Kidney (tissue), 14 donors: ENCODE results near the gene UBA5. TPM values are rescaled to one million over a fixed set of nuclear protein-coding genes. Genes with fewer than 3 reads are reported as not detected.

Experiments
- DNase-seq, 5 donors: peaks; one replicate each; pipeline ENCODE4 v3.0.0-alpha.2; 2013 to 2020
- FAIRE-seq: peaks from 2 replicates; lab custom pipeline; 2012; peaks lifted over from hg19 to GRCh38; lab: Jason Lieb, UNC
- H3K27ac ChIP-seq, 2 donors: one replicate each; pipeline ENCODE4 v1.7.0; 2013; ENCODE audit warnings: low read depth in 2 of 2, low read length in 2 of 2, inconsistent platforms in 1 of 2
- H3K27me3 ChIP-seq: one replicate; pipeline ENCODE4 v1.7.1; 2013; ENCODE audit warnings: low read length, inconsistent platforms; ENCODE audit not compliant: control insufficient read depth, insufficient read depth
- H3K36me3 ChIP-seq, 3 donors: one replicate each; pipeline versions ENCODE4 v1.7.0 to v1.7.1; 2013; ENCODE audit warnings: low read length in 3 of 3, control low read depth in 1 of 3, inconsistent platforms in 1 of 3; ENCODE audit not compliant: insufficient read depth in 3 of 3, control insufficient read depth in 2 of 3
- H3K4me1 ChIP-seq, 3 donors: one replicate each; pipeline versions ENCODE4 v1.7.0 to v1.7.1; 2013; ENCODE audit warnings: low read length in 3 of 3, inconsistent platforms in 1 of 3, low read depth in 1 of 3; ENCODE audit not compliant: control insufficient read depth in 2 of 3, insufficient read depth in 2 of 3
- H3K4me3 ChIP-seq, 3 donors: one replicate each; pipeline versions ENCODE4 v1.7.0 to v1.8.1; 2013; ENCODE audit warnings: low read length in 3 of 3, control low read depth in 1 of 3, inconsistent platforms in 1 of 3
- H3K9ac ChIP-seq, 3 donors: one replicate each; pipeline versions ENCODE4 v1.7.0 to v1.7.1; 2013; ENCODE audit warnings: low read length in 3 of 3, control low read depth in 1 of 3, inconsistent platforms in 1 of 3
- H3K9me3 ChIP-seq, 3 donors: one replicate each; pipeline versions ENCODE4 v1.7.0 to v1.7.1; 2013; ENCODE audit warnings: low read length in 3 of 3, control low read depth in 1 of 3, inconsistent platforms in 1 of 3; ENCODE audit not compliant: control insufficient read depth in 2 of 3, insufficient read depth in 1 of 3
- CTCF ChIP-seq: IDR thresholded peaks from 3 replicates; pipeline ENCODE4 v1.5.1; 2012; ENCODE audit warnings: mild to moderate bottlenecking, moderate library complexity, borderline replicate concordance; ENCODE audit not compliant: insufficient read depth; ENCODE audit errors: extremely low read depth
- intact Hi-C: fragments of 100-400 bp; cut with DNase I; formaldehyde crosslinking; loops from one replicate; pipeline ENCODE4 v1.11.1; 2022
- polyA plus RNA-seq: library from polyadenylated mRNA; stranded (reverse); fragments of 350-450 nt; fragmentation: Illumina TruSeq; extraction: RNeasy Lipid Tissue Mini Kit (QIAGEN cat#74804); gene quantifications from one replicate; pipeline ENCODE4 v1.2.3, GENCODE V29; 2014; ENCODE audit warnings: low read depth, low replicate concordance; ENCODE audit not compliant: insufficient read depth
- total RNA-seq: library from RNA; stranded (reverse); fragmentation: NEBNext Ultra II Directional; extraction: Animal tissue kit (Norgen Biotek cat#: 25700); gene quantifications from one replicate; pipeline ENCODE4 v1.2.1, GENCODE V29; 2021
- donor health status: control.
- donor health status: control.
- donor health status: control.
- donor health status: control.
- donor health status: control.
- donor health status: DM: yes; HTN: yes; CAD: no.
- donor health status: Normal renal cell carcinoma (clear cell type).

Gene UBA5
- total and polyA plus RNA-seq, 2 donors from 2014 or later = 32.1 to 45.1 TPM

- intact Hi-C loops = no loop called here
- Histone ChIP-seq H3K9ac (no peak overlapping the region), H3K27ac (no peak overlapping the region), H3K4me1 (no peaks in the 10 kb centered on the region), H3K4me3 (no peak overlapping the region), H3K9me3 (no peaks in the 10 kb centered on the region), H3K36me3 (peaks cover 18 to 46% (median 37%) of the 10 kb centered on the region in 3 donors), H3K27me3 (no peaks in the 10 kb centered on the region)
- FAIRE-seq = no peak
- TF ChIP-seq CTCF = no peak
- no peak for DNase-seq
These were observed 29.9 kb downstream of the UBA5 start for GRCh38 chr3:132690040-132690439.

- intact Hi-C loops = no loop called here
These were observed 34.9 kb downstream of the UBA5 start for GRCh38 chr3:132694991-132695390.

GRCh38 chr3:132695422-132695821 is 35.3 kb downstream of the UBA5 start:
- Histone ChIP-seq H3K9me3 (no peaks in the 10 kb centered on the region), H3K36me3 (peaks cover 15 to 47% (median 21%) of the 10 kb centered on the region in 3 donors), H3K27ac (no peak overlapping the region), H3K4me3 (no peak overlapping the region), H3K27me3 (no peaks in the 10 kb centered on the region), H3K9ac (no peak overlapping the region), H3K4me1 (no peaks in the 10 kb centered on the region)
- FAIRE-seq = no peak
- intact Hi-C loops = no loop called here
- no peak for TF ChIP-seq CTCF
- no peak for DNase-seq

More at GRCh38 chr3:132694991-132695390, 34.9 kb downstream of the UBA5 start:
- Histone ChIP-seq H3K4me1 (no peaks in the 10 kb centered on the region), H3K9me3 (no peaks in the 10 kb centered on the region), H3K36me3 (peaks cover 15 to 43% (median 22%) of the 10 kb centered on the region in 3 donors), H3K4me3 (no peak overlapping the region), H3K27me3 (no peaks in the 10 kb centered on the region), H3K27ac (no peak overlapping the region), H3K9ac (no peak overlapping the region)
- FAIRE-seq (no peak), DNase-seq (no peak)
- TF ChIP-seq CTCF = no peak

GRCh38 chr3:132703733-132704132 is 43.6 kb downstream of the UBA5 start:
- no peaks in the 10 kb centered on the region for H3K9me3 ChIP-seq
- DNase-seq (no peak), FAIRE-seq (no peak)
- peaks cover 13 to 48% (median 26%) of the 10 kb centered on the region in 3 donors for H3K36me3 ChIP-seq
- H3K4me3 ChIP-seq = no peak overlapping the region
- no peak for TF ChIP-seq CTCF
- no peaks in the 10 kb centered on the region for H3K4me1 ChIP-seq
- intact Hi-C loops = no loop called here
- no peak overlapping the region for H3K27ac ChIP-seq
- H3K27me3 ChIP-seq = no peaks in the 10 kb centered on the region
- H3K9ac ChIP-seq = no peak overlapping the region
